ENCODE measurements around the gene ARHGAP26. TPM values are rescaled to one million over a fixed set of nuclear protein-coding genes. Genes with fewer than 3 reads are reported as not detected.

Gene ARHGAP26
- total and polyA plus RNA-seq, 2 donors (not counting 3 experiments of a cell fraction or from before 2014, with no cell fraction given) = 3.1 to 16.2 TPM

DNA sequence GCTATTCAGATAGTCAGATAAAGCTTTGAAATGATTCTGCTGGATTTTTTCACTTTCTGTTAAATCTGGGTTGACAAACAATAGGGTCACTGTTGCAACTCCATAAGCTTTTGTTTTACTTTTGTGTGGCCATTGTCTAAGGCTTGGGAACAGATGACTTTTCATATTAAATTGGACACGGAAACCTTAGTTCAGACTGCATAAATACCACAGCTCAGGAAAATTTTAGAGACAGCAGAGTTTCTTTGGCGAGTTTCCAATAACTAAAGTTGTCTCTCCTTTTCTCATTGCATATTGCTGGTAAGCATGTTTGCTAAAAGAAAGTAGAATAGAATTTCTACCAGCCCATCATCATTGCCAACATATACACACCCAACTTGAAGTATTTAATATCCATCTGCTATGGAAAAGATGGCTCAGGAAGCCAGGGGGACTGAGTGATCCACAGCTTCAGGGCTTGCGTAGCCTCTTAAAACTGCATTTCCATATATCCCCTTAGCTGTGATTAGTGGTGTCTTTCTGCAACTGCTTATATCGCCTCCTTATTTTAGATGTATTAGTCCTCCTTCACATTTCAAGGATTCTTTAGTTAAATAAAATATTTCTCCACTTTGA is 168.2 kb downstream of the ARHGAP26 start:
- FAIRE-seq (no peak), DNase-seq (ENCODE audit: low read depth, low spot score) (peak; percentile 41)
- no peaks in the 10 kb centered on the region for H3K36me3 ChIP-seq (ENCODE audit: control insufficient read depth in 2 of 2, extremely low read depth in 1 of 2, insufficient read depth in 2 of 2, low read length in 2 of 2)
- CTCF ChIA-PET = interaction anchor here (0.6 to 2.9 kb wide), 9 partner anchors 10 to 508 kb away, joined by 3 to 24 read pairs (median 3); no protein-coding TSS in a partner anchor
- no peak overlapping the region for H3K4me3 ChIP-seq (replicated peaks in 1 of 3; ENCODE audit: insufficient read depth in 1 of 3, low read depth in 1 of 3, low read length in 3 of 3)
- BruUV-seq (replicated peaks) = no TSS peak
- POLR2A ChIA-PET = no interaction called here
- H3K9me1 ChIP-seq (replicated peaks; ENCODE audit: control insufficient read depth, extremely low read depth, insufficient read depth, low read length) = no peaks in the 10 kb centered on the region
- dilution Hi-C loops (cut with MboI; ENCODE audit: extremely low pct_ligation_motif_present, low sequenced_read_pairs) = no loop called here
- no peaks in the 10 kb centered on the region for H3K9me3 ChIP-seq (replicated peaks; ENCODE audit: control insufficient read depth, insufficient read depth, low read length)
- intact Hi-C loops (cut with micrococcal nuclease) = loop anchor here (5.0 kb wide), 1 partner anchor 64 kb away; no protein-coding TSS in a partner anchor
- no peak overlapping the region for H2AFZ ChIP-seq (ENCODE audit: low read depth, low read length)
- no peaks in the 10 kb centered on the region for H4K20me1 ChIP-seq (replicated peaks; ENCODE audit: control insufficient read depth, extremely low read depth, insufficient read depth, low read length)
- peaks cover 22% of the 10 kb centered on the region for H3K4me1 ChIP-seq (ENCODE audit: control insufficient read depth, extremely low read depth, insufficient read depth, low read length)
- H3K4me2 ChIP-seq (ENCODE audit: insufficient read depth, low read length) = no peak overlapping the region
- TF ChIP-seq POLR2A (IDR thresholded peaks at IDR 0.05; ENCODE audit: low read depth, low read length) (no peak), JUN (IDR thresholded peaks at IDR 0.05; ENCODE audit: borderline replicate concordance, insufficient read depth, insufficient read length, low read depth) (no peak), GATA2 (IDR thresholded peaks at IDR 0.05; ENCODE audit: insufficient read depth, insufficient read length, low read depth, low read length) (no peak), MYC (IDR thresholded peaks at IDR 0.05; ENCODE audit: low read depth, low read length) (no peak)
- TF ChIP-seq, protein P1, sequence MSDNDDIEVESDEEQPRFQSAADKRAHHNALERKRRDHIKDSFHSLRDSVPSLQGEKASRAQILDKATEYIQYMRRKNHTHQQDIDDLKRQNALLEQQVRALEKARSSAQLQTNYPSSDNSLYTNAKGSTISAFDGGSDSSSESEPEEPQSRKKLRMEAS (IDR thresholded peaks at IDR 0.05; ENCODE audit: insufficient read depth, insufficient read length) = no peak
- H3K79me2 ChIP-seq (ENCODE audit: control insufficient read depth, insufficient read depth, low read length) = no peaks in the 10 kb centered on the region
- no peak overlapping the region for H3K9ac ChIP-seq (replicated peaks; ENCODE audit: extremely low read depth, insufficient read depth, low read length)
- H3K27me3 ChIP-seq (ENCODE audit: control insufficient read depth in 2 of 2, insufficient read depth in 2 of 2, low read length in 2 of 2) = no peaks in the 10 kb centered on the region
- H3K27ac ChIP-seq (ENCODE audit: insufficient read depth, low read depth, low read length) = no peak overlapping the region

GRCh38 chr5:142939006-142939405 is 168.8 kb downstream of the ARHGAP26 start:
- intact Hi-C loops (cut with micrococcal nuclease) = loop anchor here (5.0 kb wide), 1 partner anchor 63 kb away; no protein-coding TSS in a partner anchor
- peaks cover 22% of the 10 kb centered on the region for H3K4me1 ChIP-seq (ENCODE audit: control insufficient read depth, extremely low read depth, insufficient read depth, low read length)
- no peaks in the 10 kb centered on the region for H4K20me1 ChIP-seq (replicated peaks; ENCODE audit: control insufficient read depth, extremely low read depth, insufficient read depth, low read length)
- ChIA-PET CTCF (interaction anchor here (1.2 to 2.9 kb wide), 7 partner anchors 10 to 283 kb away, joined by 3 to 24 read pairs (median 6); no protein-coding TSS in a partner anchor), POLR2A (no interaction called here)
- no peak overlapping the region for H3K4me2 ChIP-seq (ENCODE audit: insufficient read depth, low read length)
- FAIRE-seq = no peak
- H3K36me3 ChIP-seq (ENCODE audit: control insufficient read depth in 2 of 2, extremely low read depth in 1 of 2, insufficient read depth in 2 of 2, low read length in 2 of 2) = no peaks in the 10 kb centered on the region
- H3K9ac ChIP-seq (replicated peaks; ENCODE audit: extremely low read depth, insufficient read depth, low read length) = no peak overlapping the region
- no peak overlapping the region for H3K27ac ChIP-seq (ENCODE audit: insufficient read depth, low read depth, low read length)
- H2AFZ ChIP-seq (ENCODE audit: low read depth, low read length) = no peak overlapping the region
- dilution Hi-C loops (cut with MboI; ENCODE audit: extremely low pct_ligation_motif_present, low sequenced_read_pairs) = no loop called here
- H3K9me3 ChIP-seq (replicated peaks; ENCODE audit: control insufficient read depth, insufficient read depth, low read length) = no peaks in the 10 kb centered on the region
- no peaks in the 10 kb centered on the region for H3K9me1 ChIP-seq (replicated peaks; ENCODE audit: control insufficient read depth, extremely low read depth, insufficient read depth, low read length)
- H3K27me3 ChIP-seq (ENCODE audit: control insufficient read depth in 2 of 2, insufficient read depth in 2 of 2, low read length in 2 of 2) = no peaks in the 10 kb centered on the region
- no peaks in the 10 kb centered on the region for H3K79me2 ChIP-seq (ENCODE audit: control insufficient read depth, insufficient read depth, low read length)
- BruUV-seq (replicated peaks) = no TSS peak
- TF ChIP-seq FOS (IDR thresholded peaks at IDR 0.05; ENCODE audit: borderline replicate concordance, insufficient read depth, low read length) = no peak
- TF ChIP-seq, protein P2, sequence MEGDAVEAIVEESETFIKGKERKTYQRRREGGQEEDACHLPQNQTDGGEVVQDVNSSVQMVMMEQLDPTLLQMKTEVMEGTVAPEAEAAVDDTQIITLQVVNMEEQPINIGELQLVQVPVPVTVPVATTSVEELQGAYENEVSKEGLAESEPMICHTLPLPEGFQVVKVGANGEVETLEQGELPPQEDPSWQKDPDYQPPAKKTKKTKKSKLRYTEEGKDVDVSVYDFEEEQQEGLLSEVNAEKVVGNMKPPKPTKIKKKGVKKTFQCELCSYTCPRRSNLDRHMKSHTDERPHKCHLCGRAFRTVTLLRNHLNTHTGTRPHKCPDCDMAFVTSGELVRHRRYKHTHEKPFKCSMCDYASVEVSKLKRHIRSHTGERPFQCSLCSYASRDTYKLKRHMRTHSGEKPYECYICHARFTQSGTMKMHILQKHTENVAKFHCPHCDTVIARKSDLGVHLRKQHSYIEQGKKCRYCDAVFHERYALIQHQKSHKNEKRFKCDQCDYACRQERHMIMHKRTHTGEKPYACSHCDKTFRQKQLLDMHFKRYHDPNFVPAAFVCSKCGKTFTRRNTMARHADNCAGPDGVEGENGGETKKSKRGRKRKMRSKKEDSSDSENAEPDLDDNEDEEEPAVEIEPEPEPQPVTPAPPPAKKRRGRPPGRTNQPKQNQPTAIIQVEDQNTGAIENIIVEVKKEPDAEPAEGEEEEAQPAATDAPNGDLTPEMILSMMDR (IDR thresholded peaks at IDR 0.05; ENCODE audit: extremely low read depth in 1 of 2, insufficient read depth in 1 of 2, low read depth in 1 of 2, low read length in 2 of 2) = no peak
- TF ChIP-seq POLR2A (IDR thresholded peaks at IDR 0.05; ENCODE audit: low read depth, low read length) = no peak
- no peak for TF ChIP-seq POLR2AphosphoS5 (IDR thresholded peaks at IDR 0.05; ENCODE audit: insufficient read depth, low read depth, low read length)
- TF ChIP-seq JUN (IDR thresholded peaks at IDR 0.05; ENCODE audit: borderline replicate concordance, insufficient read depth, insufficient read length, low read depth) = no peak
- TF ChIP-seq MYC (IDR thresholded peaks at IDR 0.05; ENCODE audit: low read depth, low read length) = no peak
- TF ChIP-seq, protein P1 (IDR thresholded peaks at IDR 0.05; ENCODE audit: insufficient read depth, insufficient read length) = no peak
- no peak for TF ChIP-seq GATA2 (IDR thresholded peaks at IDR 0.05; ENCODE audit: insufficient read depth, insufficient read length, low read depth, low read length)
- TF ChIP-seq EZH2 (IDR thresholded peaks at IDR 0.05; ENCODE audit: borderline replicate concordance, low read depth, low read length, severe bottlenecking) = no peak
- no peak for DNase-seq (ENCODE audit: low read depth, low spot score)
- H3K4me3 ChIP-seq (replicated peaks in 1 of 3; ENCODE audit: insufficient read depth in 1 of 3, low read depth in 1 of 3, low read length in 3 of 3) = no peak overlapping the region
